Skeletal muscle cell (primary cell): ENCODE results near the gene SLC25A1.

Source experiments
- DNase-seq: peaks from one replicate; pipeline ENCODE4 v3.0.0-alpha.2; 2010; ENCODE audit warnings: low read depth
- H3K4me3 ChIP-seq: 2 replicates; pipeline ENCODE4 v1.5.1; 2011; ENCODE audit warnings: low read depth, mild to moderate bottlenecking, control low read depth, low read length, moderate library complexity

SLC25A1 gene

GRCh38 chr22:19128946-19129727, 49.4 kb downstream of the SLC25A1 start:
- no peak overlapping the region for H3K4me3 ChIP-seq
- DNase-seq = no peak

- no peak for DNase-seq
- H3K4me3 ChIP-seq = no peak overlapping the region
Observed at GRCh38 chr22:19128009-19128401, 50.5 kb downstream of the SLC25A1 start.

GRCh38 chr22:19127329-19128008, 51.1 kb downstream of the SLC25A1 start:
- no peak for DNase-seq
- H3K4me3 ChIP-seq = no peak overlapping the region

GRCh38 chr22:19126309-19127273, 51.9 kb downstream of the SLC25A1 start:
- no peak for DNase-seq
- no peak overlapping the region for H3K4me3 ChIP-seq
